Thyroid gland (tissue), 4 donors: ENCODE results near the gene TMEM144. TPM values are rescaled to one million over a fixed set of nuclear protein-coding genes. Genes with fewer than 3 reads are reported as not detected.

Experiments
- DNase-seq, 2 donors: peaks; one replicate each; pipeline ENCODE4 v3.0.0-alpha.2; 2019
- H3K27ac ChIP-seq, 3 donors: fragments of 200-600 bp; sonication (generic); 1 replicate in 2 of 3; 2 replicates in 1 of 3; pipeline ENCODE4 v1.5.1; 2016 to 2019; ENCODE audit warnings: mild to moderate bottlenecking in 1 of 3, moderate library complexity in 1 of 3
- H3K27me3 ChIP-seq: fragments of 200-600 bp; sonication (generic); one replicate; pipeline ENCODE4 v1.5.1; 2019
- H3K36me3 ChIP-seq, 2 donors: fragments of 200-600 bp; sonication (generic); one replicate each; pipeline ENCODE4 v1.5.1; 2016 to 2019
- H3K4me1 ChIP-seq, 2 donors: fragments of 200-600 bp; sonication (generic); one replicate each; pipeline ENCODE4 v1.5.1; 2017 to 2019
- H3K4me3 ChIP-seq, 3 donors: fragments of 200-600 bp; sonication (generic); replicated peaks in 1 of 3; 1 replicate in 2 of 3; 2 replicates in 1 of 3; pipeline ENCODE4 v1.5.1; 2016; ENCODE audit warnings: mild to moderate bottlenecking in 1 of 3
- H3K9me3 ChIP-seq: fragments of 200-600 bp; sonication (generic); one replicate; pipeline ENCODE4 v1.5.1; 2017
- POLR2A ChIP-seq, 2 donors: fragments of 450-650 bp; IDR thresholded peaks; one replicate each; pipeline ENCODE4 v1.6.1; 2017; ENCODE audit warnings: antibody characterized with exemption in 2 of 2, mild to moderate bottlenecking in 2 of 2, moderate library complexity in 1 of 2
- WGBS, 2 donors: methylation state at CpG; one replicate each; pipeline ENCODE4 v1.1.5; 2017; 5-methylcytosine and 5-hydroxymethylcytosine counted together
- intact Hi-C: fragments of 100-400 bp; cut with DNase I; formaldehyde crosslinking; loops from one replicate; pipeline ENCODE4 v1.15.1; 2023
- total RNA-seq, 4 donors: library from RNA; depleted of rRNA; stranded (reverse); fragments of >200 nt; gene quantifications; one replicate each; pipeline ENCODE4 v1.2.3, GENCODE V29; 2016
- TF ChIP-seq, protein P1 (sequence below), 6 experiments: fragments of 200-600 bp in 3 of 6; fragments of 450-650 bp in 3 of 6; sonication (generic) in 3 of 6; IDR thresholded peaks; one replicate each; pipeline ENCODE4 v1.5.1; 2016 to 2019; ENCODE audit warnings: antibody characterized with exemption in 6 of 6, mild to moderate bottlenecking in 2 of 6, inconsistent platforms in 1 of 6, moderate library complexity in 1 of 6

Gene TMEM144
- total RNA-seq, 4 donors from 2014 or later: 22.1 to 34.9 (median 29.6) TPM

DNA sequence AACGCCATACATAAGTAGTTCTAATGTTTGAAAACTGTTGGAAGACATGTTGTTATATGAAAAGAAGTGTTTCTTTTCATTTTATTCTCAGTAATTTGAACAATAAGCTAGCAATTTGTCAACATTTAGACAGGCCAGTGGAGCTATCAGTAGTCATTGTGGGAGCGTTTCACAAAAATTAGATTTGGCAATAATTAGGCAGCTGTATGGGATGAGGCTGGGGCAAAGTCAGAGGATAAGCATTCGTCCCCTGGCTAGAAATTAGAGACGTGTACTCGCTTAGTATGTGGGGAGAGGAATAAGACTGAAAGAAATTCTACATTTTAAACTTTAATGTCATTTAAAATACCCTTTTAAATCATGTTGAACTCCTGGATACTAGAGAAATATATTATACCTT is 70.6 kb downstream of the TMEM144 start:
- 83 to 84% methylated on average over 5 of the region's 5 CpGs for WGBS, 2 donors

DNA sequence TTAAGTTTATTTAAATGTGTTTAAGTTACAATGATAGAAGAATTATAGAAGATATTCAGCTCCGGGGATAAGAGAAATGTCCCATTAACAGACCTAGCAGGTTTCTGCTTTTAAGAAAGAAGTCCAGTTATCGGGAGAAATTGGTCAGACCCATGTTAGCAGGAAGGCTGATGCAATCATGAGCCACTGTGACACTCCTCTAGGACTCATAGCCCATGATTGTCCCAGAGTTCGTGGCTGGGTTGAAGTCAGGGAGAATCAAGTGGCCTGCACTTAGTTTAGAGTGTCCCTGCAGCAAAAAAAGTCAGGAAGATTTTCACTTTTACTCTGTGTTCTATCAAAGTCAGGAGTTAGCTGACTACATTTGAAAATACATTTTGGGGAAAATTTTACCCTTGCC is 72.0 kb downstream of the TMEM144 start:
- Histone ChIP-seq H3K9me3 (no peaks in the 10 kb centered on the region), H3K4me1 (no peaks in the 10 kb centered on the region), H3K27ac (no peak overlapping the region), H3K36me3 (no peaks in the 10 kb centered on the region), H3K27me3 (no peaks in the 10 kb centered on the region), H3K4me3 (no peak overlapping the region)
- no peak for DNase-seq
- TF ChIP-seq, protein P1, sequence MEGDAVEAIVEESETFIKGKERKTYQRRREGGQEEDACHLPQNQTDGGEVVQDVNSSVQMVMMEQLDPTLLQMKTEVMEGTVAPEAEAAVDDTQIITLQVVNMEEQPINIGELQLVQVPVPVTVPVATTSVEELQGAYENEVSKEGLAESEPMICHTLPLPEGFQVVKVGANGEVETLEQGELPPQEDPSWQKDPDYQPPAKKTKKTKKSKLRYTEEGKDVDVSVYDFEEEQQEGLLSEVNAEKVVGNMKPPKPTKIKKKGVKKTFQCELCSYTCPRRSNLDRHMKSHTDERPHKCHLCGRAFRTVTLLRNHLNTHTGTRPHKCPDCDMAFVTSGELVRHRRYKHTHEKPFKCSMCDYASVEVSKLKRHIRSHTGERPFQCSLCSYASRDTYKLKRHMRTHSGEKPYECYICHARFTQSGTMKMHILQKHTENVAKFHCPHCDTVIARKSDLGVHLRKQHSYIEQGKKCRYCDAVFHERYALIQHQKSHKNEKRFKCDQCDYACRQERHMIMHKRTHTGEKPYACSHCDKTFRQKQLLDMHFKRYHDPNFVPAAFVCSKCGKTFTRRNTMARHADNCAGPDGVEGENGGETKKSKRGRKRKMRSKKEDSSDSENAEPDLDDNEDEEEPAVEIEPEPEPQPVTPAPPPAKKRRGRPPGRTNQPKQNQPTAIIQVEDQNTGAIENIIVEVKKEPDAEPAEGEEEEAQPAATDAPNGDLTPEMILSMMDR (IDR thresholded peaks at IDR 0.05): no peak
- no peak for TF ChIP-seq POLR2A (IDR thresholded peaks at IDR 0.05)
- intact Hi-C loops: no loop called here
- WGBS, 2 donors: 67 to 69% methylated on average over 3 of the region's 3 CpGs

More for the DNA sequence above, 70.6 kb downstream of the TMEM144 start:
- H3K4me1 ChIP-seq: no peaks in the 10 kb centered on the region
- intact Hi-C loops: no loop called here
- H3K27me3 ChIP-seq: no peaks in the 10 kb centered on the region
- H3K9me3 ChIP-seq: no peaks in the 10 kb centered on the region
- no peak overlapping the region for H3K4me3 ChIP-seq
- H3K36me3 ChIP-seq: no peaks in the 10 kb centered on the region
- TF ChIP-seq, protein P1 (IDR thresholded peaks at IDR 0.05): no peak
- TF ChIP-seq POLR2A (IDR thresholded peaks at IDR 0.05): no peak
- no peak for DNase-seq
- no peak overlapping the region for H3K27ac ChIP-seq

DNA sequence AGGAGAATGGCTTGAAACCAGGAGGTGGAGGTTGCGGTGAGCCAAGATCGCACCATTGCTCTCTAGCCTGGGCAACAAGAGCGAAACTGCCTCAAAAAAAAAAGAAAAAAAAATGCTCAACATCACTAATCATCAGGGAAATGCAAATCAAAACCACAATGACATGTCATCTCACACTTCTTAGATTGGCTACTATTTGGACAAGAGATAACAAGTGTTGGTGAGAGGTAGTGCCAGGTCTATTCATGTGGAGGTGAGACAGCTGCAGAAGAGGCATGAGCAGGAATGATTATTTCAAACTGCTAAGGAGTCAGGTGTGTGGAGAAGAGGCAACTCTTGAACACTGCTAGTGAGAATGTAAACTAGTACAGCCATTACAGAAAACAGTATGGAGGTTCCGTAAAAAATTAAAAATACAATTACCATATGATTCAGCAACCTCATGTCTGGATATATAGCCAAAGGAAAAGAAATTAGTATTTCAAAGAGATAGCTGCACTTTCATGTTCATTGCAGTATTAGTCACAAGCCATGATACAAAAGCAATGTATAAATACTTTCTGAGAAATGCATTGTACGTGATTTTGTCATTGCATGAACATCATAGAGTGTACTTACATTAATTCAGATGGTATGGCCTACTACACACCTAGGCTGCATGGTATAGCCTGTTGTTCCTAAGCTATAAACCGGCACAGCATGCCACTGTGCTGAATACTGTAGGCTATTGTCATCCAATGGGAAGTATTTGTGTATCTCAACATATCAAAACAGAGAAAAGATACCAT is 75.3 kb downstream of the TMEM144 start:
- 90 to 93% methylated on average over 6 of the region's 6 CpGs for WGBS, 2 donors
- intact Hi-C loops: no loop called here
- Histone ChIP-seq H3K36me3 (no peaks in the 10 kb centered on the region), H3K9me3 (no peaks in the 10 kb centered on the region), H3K27ac (no peak overlapping the region), H3K4me1 (no peaks in the 10 kb centered on the region), H3K27me3 (no peaks in the 10 kb centered on the region), H3K4me3 (no peak overlapping the region)
- TF ChIP-seq, protein P1 (IDR thresholded peaks at IDR 0.05): no peak
- no peak for TF ChIP-seq POLR2A (IDR thresholded peaks at IDR 0.05)
- DNase-seq: no peak

DNA sequence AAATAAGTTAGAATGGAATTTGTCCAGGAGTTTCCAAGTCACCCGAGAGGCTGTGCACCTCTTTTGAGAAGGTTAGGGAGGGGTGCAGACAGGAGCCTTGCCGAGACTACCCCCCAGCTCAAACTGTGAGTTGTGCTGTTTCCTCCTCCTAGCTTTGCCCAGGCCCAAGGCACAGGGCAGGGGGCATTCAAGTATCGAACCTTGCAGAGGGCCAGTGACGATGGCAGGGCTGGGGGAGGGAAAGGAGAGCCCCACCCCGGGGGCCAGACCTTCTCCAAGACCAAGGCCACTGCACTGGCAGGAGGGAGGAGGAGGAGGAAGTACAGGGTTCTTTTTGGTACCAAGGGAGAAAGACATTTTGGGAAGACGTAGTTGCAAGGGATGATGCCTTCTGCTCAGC is 80.6 kb downstream of the TMEM144 start:
- intact Hi-C loops: no loop called here
- 83 to 87% methylated on average over 6 of the region's 6 CpGs for WGBS, 2 donors

More for the DNA sequence above, 80.6 kb downstream of the TMEM144 start:
- Histone ChIP-seq H3K4me1 (no peaks in the 10 kb centered on the region), H3K27me3 (no peaks in the 10 kb centered on the region), H3K27ac (no peak overlapping the region), H3K4me3 (no peak overlapping the region), H3K36me3 (no peaks in the 10 kb centered on the region), H3K9me3 (no peaks in the 10 kb centered on the region)
- TF ChIP-seq, protein P1 (IDR thresholded peaks at IDR 0.05): no peak
- no peak for TF ChIP-seq POLR2A (IDR thresholded peaks at IDR 0.05)
- no peak for DNase-seq
